H54 (cell line): ENCODE results near the gene GAREM2.

Source experiments
- DNase-seq: peaks from one replicate; pipeline ENCODE4 v3.0.0; 2011; ENCODE audit warnings: low spot score, mixed read lengths; ENCODE audit not compliant: insufficient read length
- FAIRE-seq: peaks from 3 replicates; lab custom pipeline; 2011; peaks lifted over from hg19 to GRCh38; lab: Jason Lieb, UNC
- POLR2A ChIP-seq: IDR thresholded peaks from 2 replicates; pipeline ENCODE4 v1.6.1; 2011; ENCODE audit warnings: low read depth, mild to moderate bottlenecking, low read length

The GAREM2 gene

GRCh38 chr2:26214759-26215158, 41.9 kb downstream of the GAREM2 start:
- TF ChIP-seq POLR2A = no peak
- no peak for DNase-seq
- FAIRE-seq = peak; percentile 53

GRCh38 chr2:26215833-26216232, 42.9 kb downstream of the GAREM2 start:
- DNase-seq (no peak), FAIRE-seq (no peak)
- no peak for TF ChIP-seq POLR2A

GRCh38 chr2:26216587-26216986, 43.7 kb downstream of the GAREM2 start:
- TF ChIP-seq POLR2A = no peak
- no peak for FAIRE-seq
- DNase-seq = no peak

GRCh38 chr2:26217720-26218119, 44.8 kb downstream of the GAREM2 start:
- no peak for TF ChIP-seq POLR2A
- FAIRE-seq = no peak
- no peak for DNase-seq

- FAIRE-seq (no peak), DNase-seq (no peak)
- TF ChIP-seq POLR2A = no peak
Observed at GRCh38 chr2:26223018-26223417, 50.1 kb downstream of the GAREM2 start.

- DNase-seq (no peak), FAIRE-seq (no peak)
- TF ChIP-seq POLR2A = no peak
Observed at GRCh38 chr2:26224095-26224494, 51.2 kb downstream of the GAREM2 start.

GRCh38 chr2:26229595-26229994, 56.7 kb downstream of the GAREM2 start:
- TF ChIP-seq POLR2A = no peak
- no peak for DNase-seq
- FAIRE-seq = no peak

- DNase-seq = no peak
- no peak for FAIRE-seq
Observed at GRCh38 chr2:26230806-26231205, 57.9 kb downstream of the GAREM2 start.

GRCh38 chr2:26235089-26235488, 62.2 kb downstream of the GAREM2 start:
- no peak for TF ChIP-seq POLR2A
- FAIRE-seq = no peak
- DNase-seq = no peak

More at GRCh38 chr2:26230806-26231205, 57.9 kb downstream of the GAREM2 start:
- no peak for TF ChIP-seq POLR2A

GRCh38 chr2:26237868-26238267, 65.0 kb downstream of the GAREM2 start:
- TF ChIP-seq POLR2A = no peak
- FAIRE-seq = no peak
- DNase-seq = no peak

- FAIRE-seq (no peak), DNase-seq (no peak)
- TF ChIP-seq POLR2A = no peak
Observed at GRCh38 chr2:26238311-26238958, 65.5 kb downstream of the GAREM2 start.
